ENCODE measurements around the gene DISP3. TPM values are rescaled to one million over a fixed set of nuclear protein-coding genes. Genes with fewer than 3 reads are reported as not detected.

Gene DISP3
- total and polyA plus RNA-seq, 2 of the 13 experiments (the other 11 are each of a cell fraction or from before 2014, with no cell fraction given): 0.08 to 0.13 TPM

DNA sequence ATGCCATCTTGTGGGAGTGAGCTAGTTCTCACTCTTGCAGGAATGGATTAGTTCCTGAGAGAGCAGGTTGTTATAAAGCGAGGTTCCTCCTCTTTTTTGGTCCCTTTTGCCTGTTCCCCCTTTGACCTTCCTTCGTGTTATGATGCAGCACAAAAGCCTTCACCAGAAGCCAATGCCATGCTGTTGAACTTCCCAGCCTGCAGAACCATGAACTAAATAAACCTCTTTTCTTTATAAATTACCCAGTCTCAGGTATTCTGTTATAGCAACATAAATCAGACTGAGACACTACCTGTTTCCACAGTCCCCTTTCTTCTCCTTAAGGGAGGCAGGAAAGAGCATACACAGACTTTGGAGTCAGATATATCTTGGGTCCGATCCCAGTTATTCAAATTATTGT is 25.6 kb downstream of the DISP3 start:
- Histone ChIP-seq H4K20me1 (ENCODE audit: insufficient read depth, low read length) (no peaks in the 10 kb centered on the region), H2AFZ (ENCODE audit: low read length) (no peak overlapping the region), H3K27me3 (ENCODE audit: control insufficient read depth in 1 of 2, insufficient read depth in 2 of 2, low read length in 2 of 2) (peaks cover 3 to 10% of the 10 kb centered on the region in 2 experiments; a peak in 4 of 5 replicates), H3K9me3 (ENCODE audit: low read length) (peaks cover 39% of the 10 kb centered on the region), H3K4me2 (ENCODE audit: low read depth, low read length) (no peak overlapping the region), H3K27ac (ENCODE audit: extremely low read length, insufficient read depth, low read length) (no peak overlapping the region), H3K36me3 (replicated peaks in 1 of 2; ENCODE audit: control insufficient read depth in 1 of 2, insufficient read depth in 2 of 2, low read length in 2 of 2) (no peaks in the 10 kb centered on the region), H3K4me1 (ENCODE audit: insufficient read depth, low read length) (no peaks in the 10 kb centered on the region), H3K9ac (ENCODE audit: insufficient read depth, low read depth, low read length) (no peak overlapping the region), H3K4me3 (replicated peaks in 1 of 3; ENCODE audit: insufficient read depth in 1 of 3, low read depth in 2 of 3, low read length in 3 of 3) (no peak overlapping the region), H3K79me2 (ENCODE audit: insufficient read depth, low read length) (no peaks in the 10 kb centered on the region)
- FAIRE-seq: no peak
- intact Hi-C loops (cut with micrococcal nuclease; ENCODE audit: unreplicated experiment): no loop called here
- no TSS peak for BruUV-seq (replicated peaks)
- CTCF ChIA-PET (ENCODE audit: low intra/inter-chr PET ratio, low total read pairs): no interaction called here
- DNase-seq (ENCODE audit: low spot score): no peak
- in situ Hi-C loops (cut with HindIII; ENCODE audit: extremely low pct_ligation_motif_present, low pct_unique_long_range_greater_than_20kb): no loop called here
- TF ChIP-seq, protein P1, sequence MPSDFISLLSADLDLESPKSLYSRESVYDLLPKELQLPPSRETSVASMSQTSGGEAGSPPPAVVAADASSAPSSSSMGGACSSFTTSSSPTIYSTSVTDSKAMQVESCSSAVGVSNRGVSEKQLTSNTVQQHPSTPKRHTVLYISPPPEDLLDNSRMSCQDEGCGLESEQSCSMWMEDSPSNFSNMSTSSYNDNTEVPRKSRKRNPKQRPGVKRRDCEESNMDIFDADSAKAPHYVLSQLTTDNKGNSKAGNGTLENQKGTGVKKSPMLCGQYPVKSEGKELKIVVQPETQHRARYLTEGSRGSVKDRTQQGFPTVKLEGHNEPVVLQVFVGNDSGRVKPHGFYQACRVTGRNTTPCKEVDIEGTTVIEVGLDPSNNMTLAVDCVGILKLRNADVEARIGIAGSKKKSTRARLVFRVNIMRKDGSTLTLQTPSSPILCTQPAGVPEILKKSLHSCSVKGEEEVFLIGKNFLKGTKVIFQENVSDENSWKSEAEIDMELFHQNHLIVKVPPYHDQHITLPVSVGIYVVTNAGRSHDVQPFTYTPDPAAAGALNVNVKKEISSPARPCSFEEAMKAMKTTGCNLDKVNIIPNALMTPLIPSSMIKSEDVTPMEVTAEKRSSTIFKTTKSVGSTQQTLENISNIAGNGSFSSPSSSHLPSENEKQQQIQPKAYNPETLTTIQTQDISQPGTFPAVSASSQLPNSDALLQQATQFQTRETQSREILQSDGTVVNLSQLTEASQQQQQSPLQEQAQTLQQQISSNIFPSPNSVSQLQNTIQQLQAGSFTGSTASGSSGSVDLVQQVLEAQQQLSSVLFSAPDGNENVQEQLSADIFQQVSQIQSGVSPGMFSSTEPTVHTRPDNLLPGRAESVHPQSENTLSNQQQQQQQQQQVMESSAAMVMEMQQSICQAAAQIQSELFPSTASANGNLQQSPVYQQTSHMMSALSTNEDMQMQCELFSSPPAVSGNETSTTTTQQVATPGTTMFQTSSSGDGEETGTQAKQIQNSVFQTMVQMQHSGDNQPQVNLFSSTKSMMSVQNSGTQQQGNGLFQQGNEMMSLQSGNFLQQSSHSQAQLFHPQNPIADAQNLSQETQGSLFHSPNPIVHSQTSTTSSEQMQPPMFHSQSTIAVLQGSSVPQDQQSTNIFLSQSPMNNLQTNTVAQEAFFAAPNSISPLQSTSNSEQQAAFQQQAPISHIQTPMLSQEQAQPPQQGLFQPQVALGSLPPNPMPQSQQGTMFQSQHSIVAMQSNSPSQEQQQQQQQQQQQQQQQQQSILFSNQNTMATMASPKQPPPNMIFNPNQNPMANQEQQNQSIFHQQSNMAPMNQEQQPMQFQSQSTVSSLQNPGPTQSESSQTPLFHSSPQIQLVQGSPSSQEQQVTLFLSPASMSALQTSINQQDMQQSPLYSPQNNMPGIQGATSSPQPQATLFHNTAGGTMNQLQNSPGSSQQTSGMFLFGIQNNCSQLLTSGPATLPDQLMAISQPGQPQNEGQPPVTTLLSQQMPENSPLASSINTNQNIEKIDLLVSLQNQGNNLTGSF (CRISPR knock-in tag; IDR thresholded peaks at IDR 0.05): no peak
- TF ChIP-seq ZNF343 (CRISPR knock-in tag; IDR thresholded peaks at IDR 0.05) (no peak), ZNF296 (CRISPR knock-in tag; conservative IDR thresholded peaks at IDR 0.05) (no peak), HOXD1 (CRISPR knock-in tag; IDR thresholded peaks at IDR 0.05) (no peak), TBL1XR1 (IDR thresholded peaks at IDR 0.05; ENCODE audit: borderline replicate concordance, low read length, partially characterized antibody) (no peak), KLF9 (CRISPR knock-in tag; IDR thresholded peaks at IDR 0.05; ENCODE audit: low read depth) (no peak)
- TF ChIP-seq, protein P2, sequence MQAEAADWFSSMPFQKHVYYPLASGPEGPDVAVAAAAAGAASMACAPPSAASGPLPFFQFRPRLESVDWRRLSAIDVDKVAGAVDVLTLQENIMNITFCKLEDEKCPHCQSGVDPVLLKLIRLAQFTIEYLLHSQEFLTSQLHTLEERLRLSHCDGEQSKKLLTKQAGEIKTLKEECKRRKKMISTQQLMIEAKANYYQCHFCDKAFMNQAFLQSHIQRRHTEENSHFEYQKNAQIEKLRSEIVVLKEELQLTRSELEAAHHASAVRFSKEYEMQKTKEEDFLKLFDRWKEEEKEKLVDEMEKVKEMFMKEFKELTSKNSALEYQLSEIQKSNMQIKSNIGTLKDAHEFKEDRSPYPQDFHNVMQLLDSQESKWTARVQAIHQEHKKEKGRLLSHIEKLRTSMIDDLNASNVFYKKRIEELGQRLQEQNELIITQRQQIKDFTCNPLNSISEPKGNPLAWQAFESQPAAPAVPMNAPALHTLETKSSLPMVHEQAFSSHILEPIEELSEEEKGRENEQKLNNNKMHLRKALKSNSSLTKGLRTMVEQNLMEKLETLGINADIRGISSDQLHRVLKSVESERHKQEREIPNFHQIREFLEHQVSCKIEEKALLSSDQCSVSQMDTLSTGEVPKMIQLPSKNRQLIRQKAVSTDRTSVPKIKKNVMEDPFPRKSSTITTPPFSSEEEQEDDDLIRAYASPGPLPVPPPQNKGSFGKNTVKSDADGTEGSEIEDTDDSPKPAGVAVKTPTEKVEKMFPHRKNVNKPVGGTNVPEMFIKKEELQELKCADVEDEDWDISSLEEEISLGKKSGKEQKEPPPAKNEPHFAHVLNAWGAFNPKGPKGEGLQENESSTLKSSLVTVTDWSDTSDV (CRISPR knock-in tag; IDR thresholded peaks at IDR 0.05): no peak
- POLR2A ChIA-PET: no interaction called here
- no peak for ATAC-seq
- 2% methylated on average over 3 of the region's 3 CpGs for WGBS (ENCODE audit: low lambda C conversion rate)

All from HepG2 (cell line).